ENCODE measurements around the gene ZSWIM5.
"Not testable (repeated sequence)": the region's sequence is repeated elsewhere in the genome, so short reads cannot be mapped to it uniquely, and the experiment has no call there.

Gene ZSWIM5

DNA sequence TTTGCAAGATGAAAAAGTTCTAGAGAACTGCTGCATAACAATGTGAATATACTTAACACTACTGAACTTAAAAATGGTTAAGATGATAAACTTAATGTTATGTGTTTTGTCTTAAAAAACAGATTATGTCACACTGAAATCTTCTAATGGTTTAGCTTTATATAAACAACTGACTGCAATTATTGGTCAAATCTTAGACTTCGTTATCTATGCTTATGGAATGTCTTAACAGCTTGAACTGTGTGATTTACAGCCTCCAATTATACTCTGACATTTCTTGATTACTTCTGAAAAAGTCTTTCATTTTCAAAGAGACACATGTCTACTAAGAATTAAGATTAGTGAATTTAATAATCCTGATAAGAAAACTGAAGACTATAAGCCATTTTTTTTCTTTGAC is 71.1 kb downstream of the ZSWIM5 start:
- no peak for DNase-seq

DNA sequence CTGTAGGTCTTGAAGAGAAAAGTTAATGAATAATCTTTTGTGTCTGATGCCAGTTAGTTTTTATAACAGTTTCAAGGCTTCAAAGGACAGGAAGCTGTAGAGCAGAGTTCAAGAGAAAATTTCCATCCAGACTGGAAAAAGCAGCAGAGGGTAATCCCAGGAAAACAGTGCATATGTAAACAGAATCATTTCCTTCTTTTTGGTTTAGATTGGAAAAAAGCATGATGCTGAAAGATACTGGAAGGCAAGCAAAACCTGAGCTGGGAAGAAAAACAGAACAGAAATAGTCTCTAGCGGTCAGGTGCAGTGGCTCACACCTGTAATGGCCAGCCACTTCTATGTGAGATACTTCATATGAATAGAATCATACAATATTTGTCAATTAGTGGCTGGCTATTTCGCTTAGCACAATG is 71.9 kb downstream of the ZSWIM5 start:
- no peak for DNase-seq

DNA sequence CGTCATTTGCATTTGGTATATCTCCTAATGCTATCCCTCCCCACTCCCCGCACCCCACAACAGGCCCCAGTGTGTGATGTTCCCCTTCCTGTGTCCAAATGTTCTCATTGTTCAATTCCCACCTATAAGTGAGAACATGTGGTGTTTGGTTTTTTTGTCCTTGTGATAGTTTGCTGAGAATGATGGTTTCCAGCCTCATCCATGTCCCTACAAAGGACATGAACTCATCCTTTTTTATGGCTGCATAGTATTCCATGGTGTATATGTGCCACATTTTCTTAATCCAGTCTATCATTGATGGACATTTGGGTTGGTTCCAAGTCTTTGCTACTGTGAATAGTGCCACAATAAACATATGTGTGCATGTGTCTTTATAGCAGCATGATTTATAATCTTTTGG is 73.7 kb downstream of the ZSWIM5 start:
- DNase-seq, result not testable (repeated sequence)

DNA sequence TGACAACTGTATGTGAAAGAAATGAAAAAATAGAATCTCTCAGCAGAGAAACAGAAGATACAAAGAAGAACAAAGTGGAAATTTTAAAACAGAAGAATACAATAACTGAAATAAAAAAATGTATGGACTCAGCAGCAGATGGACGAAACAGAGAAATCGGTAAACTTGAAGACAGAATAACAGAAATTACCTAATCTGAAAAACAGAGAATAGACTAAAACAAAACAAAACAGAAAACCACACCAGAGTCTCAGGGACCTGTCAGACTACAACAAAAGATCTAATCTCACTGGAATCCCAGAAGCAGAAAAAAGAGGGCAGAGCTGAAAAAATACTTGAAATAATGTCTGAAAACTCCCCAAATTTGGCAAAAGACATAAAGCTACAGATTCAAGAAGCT is 83.0 kb downstream of the ZSWIM5 start:
- DNase-seq, result no peak

- no peak for DNase-seq
These were observed 83.7 kb downstream of the ZSWIM5 start for GRCh38 chr1:45122724-45123123.

- DNase-seq, result no peak
These were observed 88.6 kb downstream of the ZSWIM5 start for GRCh38 chr1:45117766-45118165.

DNA sequence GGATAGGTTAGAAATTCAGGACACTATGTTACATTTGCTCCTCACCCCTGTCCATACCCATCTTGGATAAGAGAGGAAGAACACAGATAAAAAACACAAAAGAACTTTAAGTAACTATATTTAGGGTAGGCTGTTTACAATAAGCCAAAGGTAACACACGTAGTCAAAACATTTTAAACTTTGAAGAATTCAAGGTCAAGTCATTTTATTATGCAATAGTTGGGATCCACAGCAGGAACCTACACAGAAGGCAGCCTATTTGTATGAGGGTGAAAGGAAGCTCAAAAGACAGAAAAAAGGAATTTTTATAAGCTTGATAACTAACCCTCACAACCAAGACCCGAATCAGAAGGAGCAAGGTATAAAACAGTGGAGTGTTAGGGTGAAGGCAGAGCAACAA is 89.6 kb downstream of the ZSWIM5 start:
- DNase-seq, result no peak

GRCh38 chr1:45116340-45116739 is 90.1 kb downstream of the ZSWIM5 start:
- DNase-seq, result no peak

GRCh38 chr1:45115198-45115597 is 91.2 kb downstream of the ZSWIM5 start:
- DNase-seq, result not testable (repeated sequence)

GRCh38 chr1:45112661-45113060 is 93.7 kb downstream of the ZSWIM5 start:
- no peak for DNase-seq

DNA sequence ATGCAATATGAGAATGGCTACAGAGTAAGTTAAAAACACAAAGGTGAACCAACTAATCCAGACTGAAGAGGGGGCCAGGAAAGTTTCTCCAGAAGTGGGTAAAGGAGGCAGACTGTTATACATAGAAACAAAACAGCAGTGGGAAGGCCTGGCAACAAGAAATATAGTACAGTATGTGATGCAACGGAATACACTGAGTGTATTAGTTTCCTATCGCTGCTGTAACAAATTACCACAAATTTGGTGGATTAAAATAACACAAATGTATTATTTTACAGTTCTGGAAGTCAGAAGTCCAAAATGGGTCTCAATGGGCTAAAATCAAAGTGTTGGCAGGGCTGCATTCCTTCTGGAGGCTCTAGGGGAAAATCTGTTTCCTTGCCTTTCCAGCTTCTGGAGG is 95.2 kb downstream of the ZSWIM5 start:
- no peak for DNase-seq

GRCh38 chr1:45107782-45108181 is 98.6 kb downstream of the ZSWIM5 start:
- DNase-seq, result no peak

DNA sequence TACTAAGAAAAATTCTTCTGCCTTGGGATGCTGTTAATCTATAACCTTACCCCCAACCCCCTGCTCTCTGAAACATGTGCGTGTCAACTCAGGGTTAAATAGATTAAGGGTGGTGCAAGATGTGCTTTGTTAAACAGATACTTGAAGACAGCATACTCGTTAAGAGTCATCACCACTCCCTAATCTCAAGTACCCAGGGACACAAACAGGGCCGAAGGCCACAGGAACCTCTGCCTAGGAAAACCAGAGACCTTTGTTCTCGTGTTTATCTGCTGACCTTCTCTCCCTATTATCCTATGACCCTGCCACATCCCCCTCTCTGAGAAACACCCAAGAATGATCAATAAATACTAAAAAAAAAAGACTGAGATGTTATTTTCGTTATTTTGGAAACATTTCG is 99.5 kb downstream of the ZSWIM5 start:
- DNase-seq, result not testable (repeated sequence)

DNA sequence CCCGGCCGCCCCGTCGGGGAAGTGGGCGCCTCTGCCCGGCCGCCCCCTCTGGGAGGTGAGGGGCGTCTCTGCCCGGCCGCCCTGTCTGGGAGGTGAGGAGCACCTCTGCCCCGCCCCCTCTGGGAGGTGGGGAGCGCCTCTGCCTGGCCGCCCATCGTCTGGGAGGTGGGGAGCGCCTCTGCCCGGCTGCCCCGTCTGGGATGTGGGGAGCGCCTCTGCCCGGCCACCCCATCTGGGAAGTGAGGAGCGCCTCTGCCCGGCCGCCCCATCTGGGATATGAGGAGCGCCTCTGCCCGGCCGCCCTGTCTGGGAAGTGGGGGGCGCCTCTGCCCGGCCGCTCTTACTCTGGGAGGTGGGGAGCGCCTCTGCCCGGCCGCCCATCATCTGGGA is 100.3 kb downstream of the ZSWIM5 start:
- not testable (repeated sequence) for DNase-seq

DNA sequence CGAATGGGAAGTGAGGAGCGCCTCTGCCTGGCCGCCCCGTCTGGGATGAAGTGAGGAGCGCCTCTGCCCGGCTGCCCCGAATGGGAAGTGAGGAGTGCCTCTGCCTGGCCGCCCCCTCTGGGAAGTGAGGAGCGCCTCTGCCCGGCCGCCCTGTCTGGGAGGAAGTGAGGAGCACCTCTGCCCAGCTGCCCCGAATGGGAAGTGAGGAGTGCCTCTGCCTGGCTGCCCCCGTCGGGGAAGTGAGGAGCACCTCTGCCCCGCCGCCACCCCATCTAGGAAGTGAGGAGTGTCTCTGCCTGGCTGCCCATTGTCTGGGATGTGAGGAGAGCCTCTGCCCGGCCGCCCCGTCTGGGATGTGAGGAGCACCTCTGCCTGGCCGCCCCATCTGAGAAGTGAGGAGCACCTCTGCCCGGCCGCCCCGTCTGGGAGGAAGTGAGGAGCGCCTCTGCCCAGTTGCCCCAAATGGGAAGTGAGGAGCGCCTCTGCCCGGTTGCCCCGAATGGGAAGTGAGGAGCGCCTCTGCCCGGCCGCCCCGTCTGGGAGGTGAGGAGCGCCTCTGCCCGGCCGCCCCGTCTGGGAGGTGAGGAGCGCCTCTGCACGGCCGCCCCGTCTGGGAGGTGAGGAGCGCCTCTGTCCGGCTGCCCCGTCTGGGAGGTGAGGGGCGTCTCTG is 100.8 kb downstream of the ZSWIM5 start:
- DNase-seq, result not testable (repeated sequence)

GRCh38 chr1:45103534-45103933 is 102.9 kb downstream of the ZSWIM5 start:
- no peak for DNase-seq

- no peak for DNase-seq
These were observed 104.5 kb downstream of the ZSWIM5 start for GRCh38 chr1:45101947-45102346.

- DNase-seq, result not testable (repeated sequence)
These were observed 104.9 kb downstream of the ZSWIM5 start for GRCh38 chr1:45101528-45101927.

- DNase-seq, result no peak
These were observed 108.5 kb downstream of the ZSWIM5 start for GRCh38 chr1:45097944-45098343.

DNA sequence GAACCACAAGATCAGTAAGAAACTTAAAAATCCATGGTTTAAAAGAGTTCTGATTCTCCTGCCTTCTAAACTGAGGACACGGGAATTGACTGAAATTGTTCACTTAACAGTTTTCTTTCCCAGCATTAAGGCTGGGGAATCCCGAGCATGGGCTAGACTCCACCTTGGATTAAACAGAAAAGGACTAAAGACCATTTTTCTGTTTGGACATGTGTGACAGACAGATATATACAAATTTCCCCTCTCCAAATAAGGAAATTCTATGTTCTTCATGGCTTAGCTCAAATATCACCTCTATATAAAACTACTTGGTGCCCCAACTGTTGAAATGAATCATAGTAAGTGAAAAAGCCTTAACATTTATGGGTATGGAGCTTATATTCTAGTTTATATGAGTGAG is 109.3 kb downstream of the ZSWIM5 start:
- DNase-seq, result no peak

DNA sequence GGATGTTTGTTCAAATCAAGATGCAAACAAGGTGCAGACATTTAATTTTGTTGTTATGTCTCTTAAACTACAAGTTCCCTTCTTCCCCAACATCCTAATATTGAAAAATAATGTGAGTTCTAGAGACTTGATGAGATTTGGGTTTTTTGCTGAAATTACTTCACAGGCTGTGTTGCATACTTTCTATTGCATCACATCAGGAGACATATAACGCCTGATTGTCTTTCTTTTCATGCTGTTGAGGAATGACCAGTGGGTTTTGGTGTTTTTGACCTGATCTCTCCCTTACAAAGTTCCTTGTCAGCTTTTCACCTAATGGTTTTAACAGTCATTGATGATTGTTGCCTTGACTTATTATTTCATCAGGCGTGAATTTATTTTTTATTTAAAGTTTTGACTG is 111.0 kb downstream of the ZSWIM5 start:
- no peak for DNase-seq

GRCh38 chr1:45094371-45094770 is 112.0 kb downstream of the ZSWIM5 start:
- DNase-seq, result not testable (repeated sequence)

GRCh38 chr1:45093334-45093733 is 113.1 kb downstream of the ZSWIM5 start:
- DNase-seq, result no peak

DNA sequence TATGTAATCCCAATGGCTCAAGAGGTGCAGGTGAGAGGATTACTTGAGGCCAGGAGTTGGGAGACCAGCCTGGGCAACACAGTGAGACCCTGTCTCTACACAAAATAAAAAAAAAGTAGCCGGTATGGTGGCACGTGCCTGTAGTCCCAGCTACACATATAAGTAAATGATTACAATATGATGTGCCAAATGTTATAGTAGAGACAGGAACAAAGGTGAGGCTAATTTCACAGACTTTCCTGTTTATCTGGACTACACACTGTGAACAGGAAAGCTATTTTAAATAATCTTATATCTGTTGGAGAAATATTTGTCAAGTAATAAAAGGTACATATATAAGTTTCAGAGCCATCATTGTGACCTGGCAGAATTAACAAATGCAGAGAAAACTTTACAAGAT is 116.7 kb downstream of the ZSWIM5 start:
- no peak for DNase-seq

DNA sequence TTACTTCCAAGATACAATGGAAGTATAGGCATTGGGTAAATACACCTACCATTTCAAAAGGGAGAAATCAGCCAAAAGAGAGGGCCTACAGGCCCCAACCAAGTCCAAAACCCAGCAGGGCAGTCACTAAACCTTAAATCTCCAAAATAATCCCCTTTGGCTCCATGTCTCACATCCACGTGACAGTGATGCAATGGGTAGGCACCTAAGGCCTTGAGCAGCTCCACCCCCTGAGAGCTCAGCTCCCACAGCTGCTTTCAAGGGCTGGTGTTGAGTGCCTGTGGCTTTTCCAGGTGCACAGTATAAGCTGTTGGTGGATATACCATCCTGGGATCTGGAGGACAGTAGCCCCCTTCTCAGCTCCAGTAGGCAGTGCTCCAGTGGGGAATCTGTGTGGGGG is 121.8 kb downstream of the ZSWIM5 start:
- no peak for DNase-seq

DNA sequence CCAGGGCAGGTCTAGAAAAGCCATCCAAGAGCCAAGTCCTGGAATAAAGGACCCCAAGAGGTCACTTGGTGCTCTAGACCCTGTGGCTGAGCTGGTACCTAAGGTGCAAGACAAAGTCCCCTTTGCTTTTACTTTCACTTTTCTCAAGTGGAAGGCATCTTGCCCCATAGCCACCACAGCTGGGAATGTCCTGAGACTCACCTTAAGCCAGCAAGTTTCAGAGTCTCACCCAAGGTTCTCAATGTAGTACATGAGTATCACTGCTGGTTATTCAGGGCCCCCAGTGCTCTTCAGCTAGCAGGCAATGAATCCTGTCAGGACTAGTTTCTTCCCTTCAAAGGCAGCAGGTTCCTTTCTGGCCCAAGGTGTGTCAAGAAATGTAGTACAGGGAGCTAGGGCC is 126.9 kb downstream of the ZSWIM5 start:
- no peak for DNase-seq

All from NCI-H146 (cell line).